MM.1S (cell line): Measurements from ENCODE around the gene ZNF346.

ENCODE experiments used
- DNase-seq: peaks from one replicate; pipeline ENCODE4 v3.0.0-alpha.2; 2015
- H2AFZ ChIP-seq: fragments of 300-600 bp; sonication (generic); 2 replicates; pipeline ENCODE4 v1.6.0; 2016; ENCODE audit warnings: antibody characterized with exemption, low read length
- H3F3A ChIP-seq: fragments of 300-600 bp; sonication (generic); 2 replicates; pipeline ENCODE4 v1.6.1; 2016; ENCODE audit warnings: mild to moderate bottlenecking, antibody characterized with exemption, low read length, moderate library complexity, mixed read lengths; ENCODE audit not compliant: insufficient read depth
- H3K27ac ChIP-seq: fragments of 300-600 bp; sonication (generic); 2 replicates; pipeline ENCODE4 v1.5.1; 2016; ENCODE audit warnings: mild to moderate bottlenecking, low read length
- H3K27me3 ChIP-seq: fragments of 300-600 bp; sonication (generic); replicated peaks from 2 replicates; pipeline ENCODE4 v1.6.0; 2016; ENCODE audit warnings: low read length; ENCODE audit not compliant: insufficient read depth
- H3K36me3 ChIP-seq: fragments of 300-600 bp; sonication (generic); replicated peaks from 2 replicates; pipeline ENCODE4 v1.6.1; 2016; ENCODE audit warnings: mild to moderate bottlenecking, low read length, mixed read lengths; ENCODE audit not compliant: insufficient read depth
- H3K4me1 ChIP-seq: fragments of 300-600 bp; sonication (generic); 2 replicates; pipeline ENCODE4 v1.6.1; 2016; ENCODE audit warnings: low read length, mixed read lengths
- H3K4me2 ChIP-seq: fragments of 300-600 bp; sonication (generic); 2 replicates; pipeline ENCODE4 v1.6.0; 2016; ENCODE audit warnings: low read depth, low read length
- H3K4me3 ChIP-seq: fragments of 300-600 bp; sonication (generic); 2 replicates; pipeline ENCODE4 v1.5.1; 2016; ENCODE audit warnings: low read length, mixed read lengths
- H3K79me2 ChIP-seq: fragments of 300-600 bp; sonication (generic); 2 replicates; pipeline ENCODE4 v1.6.1; 2016; ENCODE audit warnings: mixed run types, low read length, mixed read lengths
- H3K9ac ChIP-seq: fragments of 300-600 bp; sonication (generic); 2 replicates; pipeline ENCODE4 v1.6.1; 2016; ENCODE audit warnings: low read length, mixed read lengths
- H3K9me2 ChIP-seq: fragments of 300-600 bp; sonication (generic); replicated peaks from 2 replicates; pipeline ENCODE4 v1.6.1; 2016; ENCODE audit warnings: mild to moderate bottlenecking, low read length, mixed read lengths; ENCODE audit not compliant: insufficient read depth
- H3K9me3 ChIP-seq: fragments of 300-600 bp; sonication (generic); replicated peaks from 2 replicates; pipeline ENCODE4 v1.6.1; 2016; ENCODE audit warnings: mild to moderate bottlenecking, low read length, mixed read lengths; ENCODE audit not compliant: insufficient read depth
- H4K20me1 ChIP-seq: fragments of 300-600 bp; sonication (generic); 2 replicates; pipeline ENCODE4 v1.6.1; 2016; ENCODE audit warnings: mild to moderate bottlenecking, low read length, moderate library complexity, mixed read lengths; ENCODE audit not compliant: insufficient read depth
- CTCF ChIP-seq: fragments of 300-600 bp; sonication (generic); IDR thresholded peaks from 2 replicates; pipeline ENCODE4 v1.5.1; 2016; ENCODE audit warnings: antibody characterized with exemption, low read length, mixed read lengths
- EZH2 ChIP-seq: fragments of 300-600 bp; sonication (generic); optimal IDR thresholded peaks from 2 replicates; pipeline ENCODE3; 2017; ENCODE audit warnings: low read depth, mild to moderate bottlenecking, antibody characterized with exemption, low read length, mixed read lengths
- EZH2phosphoT487 ChIP-seq: fragments of 300-600 bp; sonication (generic); IDR thresholded peaks from 2 replicates; pipeline ENCODE4 v1.6.1; 2018; ENCODE audit warnings: antibody characterized with exemption, low read length

The ZNF346 gene

GRCh38 chr5:177043114-177043513 is 20.6 kb downstream of the ZNF346 start:
- H3K4me2 ChIP-seq = no peak overlapping the region
- H3K9me3 ChIP-seq = no peaks in the 10 kb centered on the region
- no peaks in the 10 kb centered on the region for H3K4me1 ChIP-seq
- 0 out of 2 replicates have a peak, but pooled peaks cover 2% of the 10 kb centered on the region for H3F3A ChIP-seq
- no peaks in the 10 kb centered on the region for H3K9me2 ChIP-seq
- H2AFZ ChIP-seq = no peak overlapping the region
- no peak overlapping the region for H3K9ac ChIP-seq
- H3K36me3 ChIP-seq = no peaks in the 10 kb centered on the region
- no peaks in the 10 kb centered on the region for H3K27me3 ChIP-seq
- H4K20me1 ChIP-seq = no peaks in the 10 kb centered on the region
- no peak overlapping the region for H3K27ac ChIP-seq
- no peak for DNase-seq
- TF ChIP-seq CTCF (no peak), EZH2 (no peak), EZH2phosphoT487 (no peak)
- H3K4me3 ChIP-seq = no peak overlapping the region
- 0 out of 2 replicates have a peak, but pooled peaks cover 5% of the 10 kb centered on the region for H3K79me2 ChIP-seq

- H2AFZ ChIP-seq = no peak overlapping the region
- TF ChIP-seq EZH2 = no peak
- no peak for TF ChIP-seq CTCF
- TF ChIP-seq EZH2phosphoT487 = no peak
- no peaks in the 10 kb centered on the region for H3K9me3 ChIP-seq
- no peak overlapping the region for H3K9ac ChIP-seq
- no peak overlapping the region for H3K27ac ChIP-seq
- H3K79me2 ChIP-seq = no peaks in the 10 kb centered on the region
- no peaks in the 10 kb centered on the region for H3K9me2 ChIP-seq
- no peak overlapping the region for H3K4me2 ChIP-seq
- no peak overlapping the region for H3K4me3 ChIP-seq
- DNase-seq = no peak
- 0 out of 2 replicates have a peak, but pooled peaks cover 2% of the 10 kb centered on the region for H3F3A ChIP-seq
- no peaks in the 10 kb centered on the region for H4K20me1 ChIP-seq
- H3K4me1 ChIP-seq = no peaks in the 10 kb centered on the region
- H3K36me3 ChIP-seq = no peaks in the 10 kb centered on the region
- H3K27me3 ChIP-seq = no peaks in the 10 kb centered on the region
Measured at GRCh38 chr5:177043958-177044357, 21.5 kb downstream of the ZNF346 start.

- no peaks in the 10 kb centered on the region for H3K4me1 ChIP-seq
- H2AFZ ChIP-seq = no peak overlapping the region
- H3K9me3 ChIP-seq = no peaks in the 10 kb centered on the region
- no peaks in the 10 kb centered on the region for H3K79me2 ChIP-seq
- no peaks in the 10 kb centered on the region for H3K27me3 ChIP-seq
- no peak overlapping the region for H3K4me3 ChIP-seq
- H3K36me3 ChIP-seq = no peaks in the 10 kb centered on the region
- TF ChIP-seq EZH2 (no peak), CTCF (no peak), EZH2phosphoT487 (no peak)
- 0 out of 2 replicates have a peak, but pooled peaks cover 2% of the 10 kb centered on the region for H3F3A ChIP-seq
- no peak overlapping the region for H3K4me2 ChIP-seq
- no peak for DNase-seq
- no peaks in the 10 kb centered on the region for H3K9me2 ChIP-seq
- no peak overlapping the region for H3K9ac ChIP-seq
- H3K27ac ChIP-seq = no peak overlapping the region
- no peaks in the 10 kb centered on the region for H4K20me1 ChIP-seq
Measured at GRCh38 chr5:177044641-177045040, 22.1 kb downstream of the ZNF346 start.
